B cell (primary cell): Measurements from ENCODE around the gene GPR108. TPM values are rescaled to one million over a fixed set of nuclear protein-coding genes. Genes with fewer than 3 reads are reported as not detected.

Source experiments
- ATAC-seq: fragments of 200-7000 bp; cut with Tn5 transposase; one replicate; pipeline ENCODE4 v1.10.0; 2021; ENCODE audit warnings: low read depth, mild to moderate bottlenecking, moderate number of reproducible peaks, moderate library complexity
- CTCF ChIA-PET: fragments of 350-600 bp; sonication (Branson Sonifier 250); formaldehyde crosslinking; loops from one replicate; lab custom pipeline; 2021; ENCODE audit warnings: antibody characterized with exemption, inconsistent platforms; lab: Charles Lee
- POLR2A ChIA-PET: fragments of 350-600 bp; sonication (Branson Sonifier 250); formaldehyde crosslinking; loops from one replicate; lab custom pipeline; 2021; ENCODE audit warnings: antibody characterized with exemption; lab: Charles Lee
- DNase-seq: peaks from one replicate; pipeline ENCODE4 v3.0.0; 2013
- H2AFZ ChIP-seq: 2 replicates; pipeline ENCODE4 v1.6.1; 2012; ENCODE audit warnings: mild to moderate bottlenecking, low read depth, low read length; ENCODE audit not compliant: insufficient read depth, poor library complexity, severe bottlenecking
- H3K27ac ChIP-seq, 2 donors: 1 replicate in 1 of 2; 2 replicates in 1 of 2; pipeline ENCODE4 v1.5.1; 2012 to 2013; ENCODE audit warnings: low read length in 2 of 2, mild to moderate bottlenecking in 2 of 2, moderate library complexity in 1 of 2
- H3K27me3 ChIP-seq, 4 experiments: fragments of 200-600 bp in 1 of 4; sonication (generic) in 1 of 4; replicated peaks in 1 of 4; 1 replicate in 2 of 4; 2 replicates in 2 of 4; pipeline versions ENCODE4 v1.6.1 to v1.7.0; 2013 to 2016; ENCODE audit warnings: low read length in 3 of 4, mild to moderate bottlenecking in 2 of 4, mixed read lengths in 1 of 4, moderate library complexity in 1 of 4; ENCODE audit not compliant: insufficient read depth in 4 of 4, control insufficient read depth in 3 of 4; ENCODE audit errors: control extremely low read depth in 1 of 4
- H3K36me3 ChIP-seq, 2 experiments: replicated peaks in 1 of 2; 1 replicate in 1 of 2; 2 replicates in 1 of 2; pipeline versions ENCODE4 v1.6.1 to v1.7.1; 2013; ENCODE audit warnings: low read length in 1 of 2; ENCODE audit not compliant: insufficient read depth in 2 of 2, control insufficient read depth in 1 of 2; ENCODE audit errors: control extremely low read depth in 1 of 2, extremely low read depth in 1 of 2
- H3K4me1 ChIP-seq, 2 donors: fragments of 200-600 bp in 1 of 2; sonication (generic) in 1 of 2; 1 replicate in 1 of 2; 2 replicates in 1 of 2; pipeline versions ENCODE4 v1.5.1 to v1.6.1; 2013 to 2017; ENCODE audit warnings: low read length in 2 of 2; ENCODE audit not compliant: control insufficient read depth in 2 of 2, insufficient read depth in 2 of 2
- H3K4me2 ChIP-seq: replicated peaks from 2 replicates; pipeline ENCODE3; 2012; ENCODE audit warnings: mild to moderate bottlenecking, low read depth, low read length; ENCODE audit not compliant: poor library complexity, severe bottlenecking
- H3K4me3 ChIP-seq, 5 experiments: fragments of 200-600 bp in 1 of 5; sonication (generic) in 1 of 5; 1 replicate in 3 of 5; 2 replicates in 2 of 5; pipeline versions ENCODE4 v1.5.1 to v1.7.0; 2011 to 2016; ENCODE audit warnings: low read length in 4 of 5, mild to moderate bottlenecking in 4 of 5, low read depth in 2 of 5, control low read depth in 1 of 5, moderate library complexity in 1 of 5; ENCODE audit not compliant: insufficient read depth in 1 of 5; ENCODE audit errors: control extremely low read depth in 1 of 5, extremely low read depth in 1 of 5
- H3K79me2 ChIP-seq: fragments of 200-600 bp; sonication (generic); one replicate; pipeline ENCODE4 v1.6.0; 2016; ENCODE audit warnings: low read length; ENCODE audit not compliant: control insufficient read depth, insufficient read depth
- H3K9ac ChIP-seq: fragments of 200-600 bp; sonication (generic); 2 replicates; pipeline ENCODE4 v1.6.1; 2017; ENCODE audit warnings: mild to moderate bottlenecking, low read length, moderate library complexity
- H3K9me3 ChIP-seq, 3 donors: one replicate each; pipeline versions ENCODE4 v1.6.1 to v1.7.1; 2013; ENCODE audit warnings: low read length in 2 of 3; ENCODE audit not compliant: control insufficient read depth in 2 of 3, insufficient read depth in 1 of 3; ENCODE audit errors: control extremely low read depth in 1 of 3
- H4K20me1 ChIP-seq: 2 replicates; pipeline ENCODE4 v1.6.0; 2012; ENCODE audit warnings: mild to moderate bottlenecking, low read length; ENCODE audit not compliant: insufficient read depth, control insufficient read depth, poor library complexity, severe bottlenecking
- H3K27ac Mint-ChIP-seq: one replicate; pipeline ENCODE4 v1.8.0; 2021; ENCODE audit warnings: mixed read lengths
- H3K27me3 Mint-ChIP-seq: one replicate; pipeline ENCODE4 v1.8.0; 2021; ENCODE audit warnings: mixed read lengths
- H3K4me1 Mint-ChIP-seq: one replicate; pipeline ENCODE4 v1.8.0; 2021; ENCODE audit warnings: mixed read lengths
- H3K4me3 Mint-ChIP-seq: one replicate; pipeline ENCODE4 v1.8.0; 2021; ENCODE audit warnings: mixed read lengths
- H3K9me3 Mint-ChIP-seq: one replicate; pipeline ENCODE4 v1.8.0; 2022; ENCODE audit warnings: mixed read lengths; ENCODE audit not compliant: insufficient read depth
- CTCF ChIP-seq: fragments of 200-600 bp; IDR thresholded peaks from one replicate; pipeline ENCODE4 v1.8.0; 2022; ENCODE audit warnings: antibody characterized with exemption, mild to moderate bottlenecking
- EZH2 ChIP-seq: IDR thresholded peaks from 2 replicates; pipeline ENCODE4 v1.6.1; 2012; ENCODE audit warnings: borderline replicate concordance, low read depth, mild to moderate bottlenecking, moderate library complexity, low read length; ENCODE audit not compliant: insufficient read depth, poor library complexity, severe bottlenecking
- WGBS: methylation state at CpG from one replicate; pipeline ENCODE4 v1.1.5; 2013; ENCODE audit warnings: missing lambda C conversion rate; ENCODE audit not compliant: insufficient coverage; 5-methylcytosine and 5-hydroxymethylcytosine counted together
- intact Hi-C: fragments of 100-400 bp; cut with micrococcal nuclease; formaldehyde crosslinking; loops from one replicate; pipeline ENCODE4 v1.10.0; 2022
- polyA plus RNA-seq: library from polyadenylated mRNA; depleted of rRNA; stranded (reverse); fragments of >200 nt; gene quantifications from 2 replicates; pipeline ENCODE4 v1.2.3, GENCODE V29; 2012
- total RNA-seq, 2 donors: library from RNA; stranded (reverse); fragments of 120-200 nt in 1 of 2; gene quantifications; 1 replicate in 1 of 2; 2 replicates in 1 of 2; pipeline versions ENCODE4 v1.2.3 to v1.2.4, GENCODE V29; 2013 to 2022

The GPR108 gene
- total and polyA plus RNA-seq, 2 donors (not counting 1 experiment from before 2014, with no cell fraction given), result 79.0 to 82.5 TPM

GRCh38 chr19:6717036-6717435 is 20.3 kb downstream of the GPR108 start:
- Histone ChIP-seq H3K9me3 (peaks cover 0 to 3% (median 0%) of the 10 kb centered on the region in 3 donors), H3K79me2 (peaks cover 4% of the 10 kb centered on the region), H3K4me1 (peaks cover 13 to 17% of the 10 kb centered on the region in 2 donors), H3K36me3 (no peaks in the 10 kb centered on the region), H3K4me3 (no peak overlapping the region), H3K4me2 (no peak overlapping the region), H2AFZ (no peak overlapping the region), H3K9ac (no peak overlapping the region), H4K20me1 (no peaks in the 10 kb centered on the region), H3K27me3 (no peaks in the 10 kb centered on the region), H3K27ac (no peak overlapping the region)
- H3K27ac Mint-ChIP-seq, result no peak overlapping the region
- H3K27me3 Mint-ChIP-seq, result peaks cover 3% of the 10 kb centered on the region
- no peak for DNase-seq
- no peak for ATAC-seq
- peaks cover 20% of the 10 kb centered on the region for H3K4me1 Mint-ChIP-seq
- H3K9me3 Mint-ChIP-seq, result peaks cover 3% of the 10 kb centered on the region
- TF ChIP-seq CTCF, result no peak
- TF ChIP-seq EZH2, result no peak
- 84% methylated on average over 10 of the region's 10 CpGs for WGBS
- intact Hi-C loops, result no loop called here
- no peak overlapping the region for H3K4me3 Mint-ChIP-seq
- ChIA-PET POLR2A (no interaction called here), CTCF (no interaction called here)

- ChIA-PET CTCF (no interaction called here), POLR2A (no interaction called here)
- ATAC-seq (no peak), DNase-seq (no peak)
- no peak overlapping the region for H3K4me3 ChIP-seq
- intact Hi-C loops, result no loop called here
- peaks cover 0 to 3% (median 0%) of the 10 kb centered on the region in 3 donors for H3K9me3 ChIP-seq
- H3K9ac ChIP-seq, result no peak overlapping the region
- 76% methylated on average over 3 of the region's 6 CpGs for WGBS
- no peak overlapping the region for H3K27ac ChIP-seq
- Mint-ChIP-seq H3K4me1 (peaks cover 15% of the 10 kb centered on the region), H3K27ac (no peak overlapping the region), H3K4me3 (no peak overlapping the region), H3K9me3 (peaks cover 3% of the 10 kb centered on the region), H3K27me3 (peaks cover 5% of the 10 kb centered on the region)
- TF ChIP-seq CTCF (no peak), EZH2 (no peak)
- H3K4me1 ChIP-seq, result peaks cover 8 to 13% of the 10 kb centered on the region in 2 donors
- H3K79me2 ChIP-seq, result peaks cover 4% of the 10 kb centered on the region
- H3K4me2 ChIP-seq, result no peak overlapping the region
- no peaks in the 10 kb centered on the region for H4K20me1 ChIP-seq
- no peak overlapping the region for H2AFZ ChIP-seq
- H3K36me3 ChIP-seq, result no peaks in the 10 kb centered on the region
- H3K27me3 ChIP-seq, result no peaks in the 10 kb centered on the region
Observed at GRCh38 chr19:6716610-6716970, 20.8 kb downstream of the GPR108 start.
